Measurements from ENCODE around the gene TMEM248.

The TMEM248 gene

GRCh38 chr7:66921918-66922486 is 977 bp downstream of the TMEM248 start:
- Histone ChIP-seq H3K27ac (ENCODE audit: low read depth, low read length) (peak overlapping the region; percentile 66; the same call in 1 of the 2 replicates), H3K4me3 (ENCODE audit: low read depth, low read length) (peak overlapping the region; percentile 91), H3K4me1 (ENCODE audit: control insufficient read depth, insufficient read depth, low read length, unreplicated experiment) (peaks cover 7% of the 10 kb centered on the region), H2AFZ (ENCODE audit: low read length, unreplicated experiment) (peak overlapping the region; percentile 52), H3K27me3 (ENCODE audit: insufficient read depth, low read length) (no peaks in the 10 kb centered on the region), H3K79me2 (ENCODE audit: control insufficient read depth, insufficient read depth, low read length, unreplicated experiment) (peaks cover 57% of the 10 kb centered on the region), H3K36me3 (ENCODE audit: insufficient read depth, low read length) (peaks cover 2% of the 10 kb centered on the region; the same call in 1 of the 2 replicates)

- Histone ChIP-seq H3K4me3 (ENCODE audit: low read depth, low read length) (no peak overlapping the region), H3K27ac (ENCODE audit: low read depth, low read length) (no peak overlapping the region), H3K4me1 (ENCODE audit: control insufficient read depth, insufficient read depth, low read length, unreplicated experiment) (peaks cover 7% of the 10 kb centered on the region), H3K79me2 (ENCODE audit: control insufficient read depth, insufficient read depth, low read length, unreplicated experiment) (peaks cover 88% of the 10 kb centered on the region), H3K27me3 (ENCODE audit: insufficient read depth, low read length) (no peaks in the 10 kb centered on the region), H3K36me3 (ENCODE audit: insufficient read depth, low read length) (peaks cover 8% of the 10 kb centered on the region; the same call in 1 of the 2 replicates), H2AFZ (ENCODE audit: low read length, unreplicated experiment) (no peak overlapping the region)
Measured at GRCh38 chr7:66925255-66925654, 4.2 kb downstream of the TMEM248 start.

- H3K27me3 ChIP-seq (ENCODE audit: insufficient read depth, low read length) = no peaks in the 10 kb centered on the region
- peaks cover 8% of the 10 kb centered on the region; the same call in 1 of the 2 replicates for H3K36me3 ChIP-seq (ENCODE audit: insufficient read depth, low read length)
- no peak overlapping the region for H3K4me3 ChIP-seq (ENCODE audit: low read depth, low read length)
- H3K4me1 ChIP-seq (ENCODE audit: control insufficient read depth, insufficient read depth, low read length, unreplicated experiment) = peaks cover 7% of the 10 kb centered on the region
- peaks cover 87% of the 10 kb centered on the region for H3K79me2 ChIP-seq (ENCODE audit: control insufficient read depth, insufficient read depth, low read length, unreplicated experiment)
- no peak overlapping the region for H2AFZ ChIP-seq (ENCODE audit: low read length, unreplicated experiment)
- no peak overlapping the region for H3K27ac ChIP-seq (ENCODE audit: low read depth, low read length)
Measured at GRCh38 chr7:66927348-66927948, 6.4 kb downstream of the TMEM248 start.

GRCh38 chr7:66928388-66928787 is 7.4 kb downstream of the TMEM248 start:
- Histone ChIP-seq H3K27me3 (ENCODE audit: insufficient read depth, low read length) (no peaks in the 10 kb centered on the region), H3K36me3 (ENCODE audit: insufficient read depth, low read length) (peaks cover 8% of the 10 kb centered on the region; the same call in 1 of the 2 replicates), H2AFZ (ENCODE audit: low read length, unreplicated experiment) (no peak overlapping the region), H3K27ac (ENCODE audit: low read depth, low read length) (no peak overlapping the region), H3K4me3 (ENCODE audit: low read depth, low read length) (no peak overlapping the region), H3K4me1 (ENCODE audit: control insufficient read depth, insufficient read depth, low read length, unreplicated experiment) (no peaks in the 10 kb centered on the region), H3K79me2 (ENCODE audit: control insufficient read depth, insufficient read depth, low read length, unreplicated experiment) (peaks cover 86% of the 10 kb centered on the region)

GRCh38 chr7:66929165-66929564 is 8.1 kb downstream of the TMEM248 start:
- Histone ChIP-seq H3K4me3 (ENCODE audit: low read depth, low read length) (no peak overlapping the region), H3K79me2 (ENCODE audit: control insufficient read depth, insufficient read depth, low read length, unreplicated experiment) (peaks cover 84% of the 10 kb centered on the region), H3K36me3 (ENCODE audit: insufficient read depth, low read length) (peaks cover 8% of the 10 kb centered on the region; the same call in 1 of the 2 replicates), H3K27me3 (ENCODE audit: insufficient read depth, low read length) (no peaks in the 10 kb centered on the region), H3K4me1 (ENCODE audit: control insufficient read depth, insufficient read depth, low read length, unreplicated experiment) (no peaks in the 10 kb centered on the region), H2AFZ (ENCODE audit: low read length, unreplicated experiment) (no peak overlapping the region), H3K27ac (ENCODE audit: low read depth, low read length) (no peak overlapping the region)

- H3K4me1 ChIP-seq (ENCODE audit: control insufficient read depth, insufficient read depth, low read length, unreplicated experiment) = no peaks in the 10 kb centered on the region
- H3K27me3 ChIP-seq (ENCODE audit: insufficient read depth, low read length) = no peaks in the 10 kb centered on the region
- H3K36me3 ChIP-seq (ENCODE audit: insufficient read depth, low read length) = peaks cover 8% of the 10 kb centered on the region; the same call in 1 of the 2 replicates
- H3K79me2 ChIP-seq (ENCODE audit: control insufficient read depth, insufficient read depth, low read length, unreplicated experiment) = peaks cover 87% of the 10 kb centered on the region
- no peak overlapping the region for H3K4me3 ChIP-seq (ENCODE audit: low read depth, low read length)
- no peak overlapping the region for H2AFZ ChIP-seq (ENCODE audit: low read length, unreplicated experiment)
- no peak overlapping the region for H3K27ac ChIP-seq (ENCODE audit: low read depth, low read length)
Measured at GRCh38 chr7:66929935-66930334, 8.9 kb downstream of the TMEM248 start.

GRCh38 chr7:66930341-66930740 is 9.3 kb downstream of the TMEM248 start:
- H3K4me1 ChIP-seq (ENCODE audit: control insufficient read depth, insufficient read depth, low read length, unreplicated experiment) = no peaks in the 10 kb centered on the region
- no peak overlapping the region for H3K27ac ChIP-seq (ENCODE audit: low read depth, low read length)
- H3K4me3 ChIP-seq (ENCODE audit: low read depth, low read length) = no peak overlapping the region
- peaks cover 85% of the 10 kb centered on the region for H3K79me2 ChIP-seq (ENCODE audit: control insufficient read depth, insufficient read depth, low read length, unreplicated experiment)
- H3K36me3 ChIP-seq (ENCODE audit: insufficient read depth, low read length) = peaks cover 8% of the 10 kb centered on the region; the same call in 1 of the 2 replicates
- H2AFZ ChIP-seq (ENCODE audit: low read length, unreplicated experiment) = no peak overlapping the region
- no peaks in the 10 kb centered on the region for H3K27me3 ChIP-seq (ENCODE audit: insufficient read depth, low read length)

- Histone ChIP-seq H3K4me3 (ENCODE audit: low read depth, low read length) (no peak overlapping the region), H3K27ac (ENCODE audit: low read depth, low read length) (no peak overlapping the region), H3K36me3 (ENCODE audit: insufficient read depth, low read length) (no peaks in the 10 kb centered on the region; the same call in 1 of the 2 replicates), H3K4me1 (ENCODE audit: control insufficient read depth, insufficient read depth, low read length, unreplicated experiment) (no peaks in the 10 kb centered on the region), H2AFZ (ENCODE audit: low read length, unreplicated experiment) (no peak overlapping the region), H3K79me2 (ENCODE audit: control insufficient read depth, insufficient read depth, low read length, unreplicated experiment) (peaks cover 84% of the 10 kb centered on the region), H3K27me3 (ENCODE audit: insufficient read depth, low read length) (no peaks in the 10 kb centered on the region)
Measured at GRCh38 chr7:66933469-66933868, 12.4 kb downstream of the TMEM248 start.

- H3K79me2 ChIP-seq (ENCODE audit: control insufficient read depth, insufficient read depth, low read length, unreplicated experiment) = peaks cover 64% of the 10 kb centered on the region
- H3K4me3 ChIP-seq (ENCODE audit: low read depth, low read length) = no peak overlapping the region
- H3K27me3 ChIP-seq (ENCODE audit: insufficient read depth, low read length) = no peaks in the 10 kb centered on the region
- H3K4me1 ChIP-seq (ENCODE audit: control insufficient read depth, insufficient read depth, low read length, unreplicated experiment) = no peaks in the 10 kb centered on the region
- H3K27ac ChIP-seq (ENCODE audit: low read depth, low read length) = no peak overlapping the region
- H3K36me3 ChIP-seq (ENCODE audit: insufficient read depth, low read length) = peaks cover 10% of the 10 kb centered on the region
- no peak overlapping the region for H2AFZ ChIP-seq (ENCODE audit: low read length, unreplicated experiment)
Measured at GRCh38 chr7:66937940-66938339, 16.9 kb downstream of the TMEM248 start.

- Histone ChIP-seq H3K27ac (ENCODE audit: low read depth, low read length) (no peak overlapping the region), H2AFZ (ENCODE audit: low read length, unreplicated experiment) (no peak overlapping the region), H3K27me3 (ENCODE audit: insufficient read depth, low read length) (no peaks in the 10 kb centered on the region), H3K36me3 (ENCODE audit: insufficient read depth, low read length) (peaks cover 15% of the 10 kb centered on the region), H3K79me2 (ENCODE audit: control insufficient read depth, insufficient read depth, low read length, unreplicated experiment) (peaks cover 52% of the 10 kb centered on the region), H3K4me1 (ENCODE audit: control insufficient read depth, insufficient read depth, low read length, unreplicated experiment) (no peaks in the 10 kb centered on the region), H3K4me3 (ENCODE audit: low read depth, low read length) (no peak overlapping the region)
Measured at GRCh38 chr7:66939325-66939724, 18.3 kb downstream of the TMEM248 start.

GRCh38 chr7:66946545-66946944 is 25.5 kb downstream of the TMEM248 start:
- Histone ChIP-seq H3K36me3 (ENCODE audit: insufficient read depth, low read length) (peaks cover 30% of the 10 kb centered on the region; the same call in 1 of the 2 replicates), H3K4me3 (ENCODE audit: low read depth, low read length) (no peak overlapping the region), H3K27ac (ENCODE audit: low read depth, low read length) (no peak overlapping the region), H3K79me2 (ENCODE audit: control insufficient read depth, insufficient read depth, low read length, unreplicated experiment) (peaks cover 5% of the 10 kb centered on the region), H3K4me1 (ENCODE audit: control insufficient read depth, insufficient read depth, low read length, unreplicated experiment) (no peaks in the 10 kb centered on the region), H3K27me3 (ENCODE audit: insufficient read depth, low read length) (no peaks in the 10 kb centered on the region), H2AFZ (ENCODE audit: low read length, unreplicated experiment) (no peak overlapping the region)
